Sigmoid colon (tissue), 4 donors: ENCODE results near the gene PDGFA.

Experiments
- EP300 ChIP-seq, 4 donors: sonication (generic); formaldehyde crosslinking; IDR thresholded peaks; one replicate each; pipeline ENCODE4 v1.6.1; 2017; ENCODE audit warnings: antibody characterized with exemption in 4 of 4
- POLR2A ChIP-seq, 2 donors: fragments of 450-650 bp; IDR thresholded peaks; one replicate each; pipeline ENCODE4 v1.6.1; 2016; ENCODE audit warnings: antibody characterized with exemption in 2 of 2, mild to moderate bottlenecking in 2 of 2, moderate library complexity in 2 of 2
- TF ChIP-seq, protein P1 (sequence below), 4 experiments: fragments of 450-650 bp in 3 of 4; fragments of 200-600 bp in 1 of 4; IDR thresholded peaks; one replicate each; pipeline ENCODE4 v1.5.1; 2016 to 2019; ENCODE audit warnings: antibody characterized with exemption in 4 of 4, mild to moderate bottlenecking in 3 of 4, moderate library complexity in 2 of 4

DNA sequence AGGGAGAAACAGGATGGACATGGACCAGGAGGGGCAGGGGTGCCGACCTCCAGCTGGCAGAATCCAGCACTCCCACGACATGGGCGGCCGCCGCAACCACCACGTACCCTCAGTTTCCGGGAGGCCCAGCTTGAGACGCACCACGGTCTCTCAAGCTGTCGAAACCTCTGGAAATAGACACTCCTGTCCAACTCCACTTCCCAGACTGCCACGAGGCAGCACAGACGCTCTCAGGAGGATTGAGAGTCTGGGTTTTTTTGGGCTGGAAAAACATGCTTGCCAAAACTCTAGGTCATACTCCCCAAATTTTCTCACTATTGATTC is 37.9 kb upstream of the PDGFA start:
- no peak for TF ChIP-seq EP300 (IDR thresholded peaks at IDR 0.05)
- TF ChIP-seq, protein P1, sequence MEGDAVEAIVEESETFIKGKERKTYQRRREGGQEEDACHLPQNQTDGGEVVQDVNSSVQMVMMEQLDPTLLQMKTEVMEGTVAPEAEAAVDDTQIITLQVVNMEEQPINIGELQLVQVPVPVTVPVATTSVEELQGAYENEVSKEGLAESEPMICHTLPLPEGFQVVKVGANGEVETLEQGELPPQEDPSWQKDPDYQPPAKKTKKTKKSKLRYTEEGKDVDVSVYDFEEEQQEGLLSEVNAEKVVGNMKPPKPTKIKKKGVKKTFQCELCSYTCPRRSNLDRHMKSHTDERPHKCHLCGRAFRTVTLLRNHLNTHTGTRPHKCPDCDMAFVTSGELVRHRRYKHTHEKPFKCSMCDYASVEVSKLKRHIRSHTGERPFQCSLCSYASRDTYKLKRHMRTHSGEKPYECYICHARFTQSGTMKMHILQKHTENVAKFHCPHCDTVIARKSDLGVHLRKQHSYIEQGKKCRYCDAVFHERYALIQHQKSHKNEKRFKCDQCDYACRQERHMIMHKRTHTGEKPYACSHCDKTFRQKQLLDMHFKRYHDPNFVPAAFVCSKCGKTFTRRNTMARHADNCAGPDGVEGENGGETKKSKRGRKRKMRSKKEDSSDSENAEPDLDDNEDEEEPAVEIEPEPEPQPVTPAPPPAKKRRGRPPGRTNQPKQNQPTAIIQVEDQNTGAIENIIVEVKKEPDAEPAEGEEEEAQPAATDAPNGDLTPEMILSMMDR (IDR thresholded peaks at IDR 0.05), result no peak
- no peak for TF ChIP-seq POLR2A (IDR thresholded peaks at IDR 0.05)
